Neural progenitor cell (in vitro differentiated cells): ENCODE results near the gene C16orf86. TPM values are rescaled to one million over a fixed set of nuclear protein-coding genes. Genes with fewer than 3 reads are reported as not detected.
"Not testable (repeated sequence)": the region's sequence is repeated elsewhere in the genome, so short reads cannot be mapped to it uniquely, and the experiment has no call there.

ENCODE experiments used
- DNase-seq: peaks from one replicate; pipeline ENCODE4 v3.0.0-alpha.2; 2016; ENCODE audit warnings: low spot score
- H2AFZ ChIP-seq: fragments of 200-600 bp; sonication (generic); replicated peaks from 2 replicates; pipeline ENCODE4 v1.6.1; 2016; ENCODE audit warnings: antibody characterized with exemption
- H3F3A ChIP-seq: fragments of 200-600 bp; sonication (generic); 2 replicates; pipeline ENCODE4 v1.6.1; 2016; ENCODE audit warnings: antibody characterized with exemption, low read depth
- H3K27ac ChIP-seq: fragments of 200-600 bp; sonication (generic); 2 replicates; pipeline ENCODE4 v1.5.1; 2016; ENCODE audit warnings: mild to moderate bottlenecking
- H3K27me3 ChIP-seq: fragments of 200-600 bp; sonication (generic); 2 replicates; pipeline ENCODE4 v1.6.1; 2016; ENCODE audit warnings: mild to moderate bottlenecking, moderate library complexity
- H3K36me3 ChIP-seq: fragments of 200-600 bp; sonication (generic); 2 replicates; pipeline ENCODE4 v1.5.1; 2016
- H3K4me1 ChIP-seq: fragments of 200-600 bp; sonication (generic); 2 replicates; pipeline ENCODE4 v1.6.1; 2016; ENCODE audit warnings: mixed run types
- H3K4me2 ChIP-seq: fragments of 200-600 bp; sonication (generic); 2 replicates; pipeline ENCODE4 v1.6.1; 2016
- H3K4me3 ChIP-seq: fragments of 200-600 bp; sonication (generic); 2 replicates; pipeline ENCODE4 v1.5.1; 2016
- H3K79me2 ChIP-seq: fragments of 200-600 bp; sonication (generic); 2 replicates; pipeline ENCODE4 v1.6.1; 2016; ENCODE audit warnings: low read depth
- H3K9ac ChIP-seq: fragments of 200-600 bp; sonication (generic); 2 replicates; pipeline ENCODE4 v1.6.1; 2016
- H3K9me3 ChIP-seq: fragments of 200-600 bp; sonication (generic); 2 replicates; pipeline ENCODE4 v1.5.1; 2016; ENCODE audit warnings: low read depth
- H4K20me1 ChIP-seq: fragments of 200-600 bp; sonication (generic); 2 replicates; pipeline ENCODE4 v1.6.1; 2016; ENCODE audit warnings: low read depth
- H3K27ac Mint-ChIP-seq: 3 replicates; pipeline ENCODE4 v1.8.0; 2021; ENCODE audit warnings: mixed read lengths
- H3K27me3 Mint-ChIP-seq: 2 replicates; pipeline ENCODE4 v1.8.0; 2022; ENCODE audit warnings: low read depth, mild to moderate bottlenecking, inconsistent platforms, moderate library complexity, mixed read lengths; ENCODE audit not compliant: insufficient read depth
- H3K36me3 Mint-ChIP-seq: 3 replicates; pipeline ENCODE4 v1.8.0; 2021; ENCODE audit warnings: mixed read lengths
- H3K4me1 Mint-ChIP-seq: 3 replicates; pipeline ENCODE4 v1.8.0; 2021; ENCODE audit warnings: mixed read lengths
- H3K4me3 Mint-ChIP-seq: 3 replicates; pipeline ENCODE4 v1.8.0; 2021; ENCODE audit warnings: mild to moderate bottlenecking, moderate library complexity, mixed read lengths
- H3K9me3 Mint-ChIP-seq: 3 replicates; pipeline ENCODE4 v1.8.0; 2020; ENCODE audit warnings: mixed read lengths
- CTCF ChIP-seq: fragments of 200-600 bp; sonication (generic); IDR thresholded peaks from 2 replicates; pipeline ENCODE4 v1.5.1; 2017; ENCODE audit warnings: antibody characterized with exemption, mild to moderate bottlenecking
- EZH2 ChIP-seq: fragments of 200-600 bp; sonication (generic); IDR thresholded peaks from 2 replicates; pipeline ENCODE4 v1.6.1; 2017; ENCODE audit warnings: antibody characterized with exemption, mild to moderate bottlenecking, moderate library complexity
- EZH2phosphoT487 ChIP-seq: fragments of 200-600 bp; sonication (generic); IDR thresholded peaks from 2 replicates; pipeline ENCODE4 v1.6.1; 2017; ENCODE audit warnings: antibody characterized with exemption
- total RNA-seq: library from RNA; depleted of rRNA; stranded (reverse); fragments of >200 nt; gene quantifications from 2 replicates; pipeline ENCODE4 v1.2.3, GENCODE V29; 2015; ENCODE audit warnings: low replicate concordance

The C16orf86 gene
- total RNA-seq, 1 donor from 2014 or later, result 0.24 TPM

DNA sequence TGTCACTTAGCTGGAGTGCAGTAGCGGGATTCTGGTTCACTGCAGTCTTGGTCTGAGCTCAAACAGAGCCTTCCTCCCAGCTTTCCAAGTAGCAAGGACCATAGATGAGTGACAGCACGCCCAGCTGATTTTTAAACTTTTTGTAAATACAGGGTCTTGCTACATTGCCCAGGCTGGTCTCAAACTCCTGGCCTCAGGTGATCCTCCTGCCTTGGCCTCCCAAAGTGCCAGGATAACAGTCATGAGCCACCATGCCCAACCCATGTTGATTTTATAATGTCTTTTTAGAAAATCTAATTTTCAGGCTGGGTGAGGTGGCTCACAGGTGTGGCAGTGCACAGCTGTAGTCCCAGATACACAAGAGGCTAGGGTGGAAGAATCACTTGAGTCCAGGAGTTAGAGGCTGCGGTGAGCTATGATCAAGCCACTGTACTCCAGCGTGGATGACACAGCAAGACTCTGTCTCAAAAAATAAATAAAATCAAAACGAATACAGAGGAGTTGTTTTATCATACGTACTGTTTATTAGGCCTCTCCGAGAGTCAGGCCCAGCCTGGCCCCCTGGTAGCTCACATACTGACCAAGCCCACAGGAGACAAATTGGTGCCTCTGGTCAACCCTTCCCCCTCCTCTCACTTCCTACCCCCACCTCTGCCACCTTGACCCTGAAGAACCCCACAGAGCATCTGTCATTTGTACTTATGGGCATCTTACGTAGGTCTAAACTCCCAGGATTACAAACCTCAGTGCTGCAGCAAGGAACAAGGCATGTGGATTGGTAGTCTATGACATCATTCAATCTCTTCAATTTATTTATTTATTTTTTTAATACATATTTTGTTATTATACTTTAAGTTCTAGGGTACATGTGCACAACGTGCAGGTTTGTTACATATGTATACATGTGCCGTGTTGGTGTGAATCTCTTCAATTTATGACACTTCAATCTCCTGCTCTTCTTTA lies 13.6 kb downstream of the C16orf86 start:
- Histone ChIP-seq H3K4me3 (no peak overlapping the region), H3K9ac (no peak overlapping the region), H3K4me1 (no peaks in the 10 kb centered on the region), H3K27me3 (no peaks in the 10 kb centered on the region), H3K9me3 (no peaks in the 10 kb centered on the region), H3K27ac (no peak overlapping the region), H3K4me2 (no peak overlapping the region), H3K79me2 (no peaks in the 10 kb centered on the region), H4K20me1 (no peaks in the 10 kb centered on the region), H2AFZ (no peak overlapping the region), H3F3A (no peaks in the 10 kb centered on the region), H3K36me3 (no peaks in the 10 kb centered on the region)
- H3K4me1 Mint-ChIP-seq, result no peaks in the 10 kb centered on the region
- DNase-seq, result no peak
- H3K4me3 Mint-ChIP-seq, result no peak overlapping the region
- no peaks in the 10 kb centered on the region for H3K9me3 Mint-ChIP-seq
- peaks cover 6% of the 10 kb centered on the region for H3K36me3 Mint-ChIP-seq
- no peak overlapping the region for H3K27ac Mint-ChIP-seq
- TF ChIP-seq EZH2phosphoT487 (no peak), CTCF (no peak), EZH2 (no peak)
- H3K27me3 Mint-ChIP-seq, result peaks cover 4% of the 10 kb centered on the region

DNA sequence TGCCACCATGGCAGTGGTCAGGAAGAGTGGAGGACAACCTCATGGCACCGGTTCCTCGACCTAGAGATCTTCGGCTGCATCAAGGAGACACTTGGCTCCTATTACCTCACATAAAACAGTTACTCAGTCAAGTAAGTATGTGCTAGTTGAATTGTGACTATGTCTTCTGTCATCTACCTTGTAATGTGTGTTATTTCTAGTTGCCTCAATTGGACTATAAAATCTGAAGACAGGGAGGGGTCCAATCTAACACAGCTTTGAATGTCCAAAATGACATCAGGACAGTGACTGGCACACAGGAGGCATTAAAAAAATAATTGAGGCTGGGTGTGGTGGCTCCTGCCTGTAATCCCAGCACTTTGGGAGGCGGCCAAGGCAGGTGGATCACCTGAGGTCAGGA lies 17.2 kb downstream of the C16orf86 start:
- TF ChIP-seq EZH2phosphoT487 (no peak), EZH2 (no peak), CTCF (no peak)
- Mint-ChIP-seq H3K9me3 (no peaks in the 10 kb centered on the region), H3K27ac (no peak overlapping the region), H3K27me3 (peaks cover under 1% of the 10 kb centered on the region), H3K4me1 (no peaks in the 10 kb centered on the region), H3K36me3 (peaks cover 10% of the 10 kb centered on the region), H3K4me3 (no peak overlapping the region)
- no peaks in the 10 kb centered on the region for H3K4me1 ChIP-seq
- no peaks in the 10 kb centered on the region for H3K27me3 ChIP-seq
- H4K20me1 ChIP-seq, result no peaks in the 10 kb centered on the region
- H3K27ac ChIP-seq, result no peak overlapping the region
- H3K9me3 ChIP-seq, result no peaks in the 10 kb centered on the region
- H3K9ac ChIP-seq, result no peak overlapping the region
- H3F3A ChIP-seq, result no peaks in the 10 kb centered on the region
- no peak overlapping the region for H2AFZ ChIP-seq
- H3K4me3 ChIP-seq, result no peak overlapping the region
- no peaks in the 10 kb centered on the region for H3K36me3 ChIP-seq
- H3K4me2 ChIP-seq, result no peak overlapping the region
- H3K79me2 ChIP-seq, result no peaks in the 10 kb centered on the region
- DNase-seq, result no peak

DNA sequence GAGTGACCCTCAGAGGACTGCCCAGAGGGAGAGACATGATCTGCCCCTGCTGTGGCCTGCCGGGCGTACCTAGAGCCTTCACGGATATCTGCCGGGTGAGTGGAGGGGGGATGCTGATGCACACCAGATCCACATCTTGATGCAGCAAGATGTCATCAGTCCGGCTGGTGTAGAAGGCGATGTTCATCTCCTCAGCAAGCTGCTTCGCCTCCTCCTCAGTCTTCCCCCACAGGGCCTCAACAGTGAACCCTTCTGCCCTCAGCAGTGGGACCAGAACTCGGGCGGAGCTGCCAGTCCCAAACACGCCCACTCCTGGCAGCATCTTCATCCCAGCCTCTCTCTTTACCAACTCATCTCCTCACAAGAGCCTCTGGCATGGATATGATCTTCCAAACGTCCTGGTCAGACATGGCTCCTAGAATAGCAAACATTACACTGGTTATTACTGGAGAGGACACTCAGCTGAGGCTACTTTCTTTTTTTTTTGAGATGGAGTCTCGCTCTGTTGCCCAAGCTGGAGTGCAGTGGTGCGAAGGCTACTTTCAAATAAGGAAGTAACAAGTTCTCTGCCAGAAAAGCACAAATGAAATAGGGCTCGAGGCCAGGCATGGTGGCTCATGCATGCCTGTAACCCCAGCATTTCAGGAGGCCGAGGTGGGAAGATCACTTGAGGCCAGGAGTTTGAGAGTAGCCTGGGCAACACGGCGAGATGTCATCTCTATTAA lies 18.9 kb downstream of the C16orf86 start:
- H3K4me3 ChIP-seq, result no peak overlapping the region
- H4K20me1 ChIP-seq, result no peaks in the 10 kb centered on the region
- H2AFZ ChIP-seq, result no peak overlapping the region
- no peak overlapping the region for H3K9ac ChIP-seq
- Mint-ChIP-seq H3K27ac (peak overlapping the region; percentile 21), H3K4me3 (no peak overlapping the region), H3K9me3 (no peaks in the 10 kb centered on the region), H3K36me3 (peaks cover 15% of the 10 kb centered on the region), H3K27me3 (no peaks in the 10 kb centered on the region), H3K4me1 (no peaks in the 10 kb centered on the region)
- no peaks in the 10 kb centered on the region for H3K79me2 ChIP-seq
- no peaks in the 10 kb centered on the region for H3F3A ChIP-seq
- no peak for DNase-seq
- no peaks in the 10 kb centered on the region for H3K4me1 ChIP-seq
- no peak for TF ChIP-seq CTCF
- no peak for TF ChIP-seq EZH2phosphoT487
- no peak for TF ChIP-seq EZH2
- no peaks in the 10 kb centered on the region for H3K36me3 ChIP-seq
- no peaks in the 10 kb centered on the region for H3K27me3 ChIP-seq
- no peak overlapping the region for H3K27ac ChIP-seq
- no peaks in the 10 kb centered on the region for H3K9me3 ChIP-seq
- H3K4me2 ChIP-seq, result no peak overlapping the region

DNA sequence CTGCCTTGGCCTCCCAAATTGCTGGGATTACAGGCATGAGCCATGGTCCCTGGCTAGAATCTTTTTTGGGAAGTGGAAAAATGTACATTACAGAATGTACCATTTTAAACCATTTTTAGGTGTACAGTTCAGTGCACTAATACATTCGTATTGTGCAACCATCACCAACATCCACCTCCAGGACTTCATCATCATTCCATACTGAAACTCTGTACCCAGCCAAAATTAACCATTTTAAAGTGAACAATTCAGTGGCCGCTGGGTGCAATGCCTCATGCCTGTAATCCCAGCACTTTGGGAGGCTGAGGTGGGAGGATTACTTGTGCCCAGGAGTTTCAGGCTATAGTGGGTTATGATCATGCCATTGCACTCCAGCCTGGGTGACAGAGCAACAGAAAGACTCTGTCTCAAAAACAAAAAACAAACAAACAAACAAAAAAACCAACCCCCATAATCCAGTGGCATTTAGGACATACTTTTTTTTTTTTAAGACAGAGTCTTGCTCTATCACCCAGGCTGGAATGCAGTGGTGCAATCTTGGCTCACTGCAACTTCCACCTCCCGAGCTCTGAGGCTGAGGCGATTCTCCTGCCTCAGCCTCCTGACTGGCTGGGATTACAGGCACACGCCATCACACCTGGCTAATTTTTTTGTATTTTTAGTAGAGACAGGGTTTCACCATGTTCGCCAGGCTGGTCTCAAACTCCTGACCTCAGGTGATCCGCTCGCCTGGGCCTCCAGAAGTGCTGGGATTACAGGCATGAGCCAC lies 27.1 kb downstream of the C16orf86 start:
- H2AFZ ChIP-seq, H3K4me1 ChIP-seq, H3K4me3 Mint-ChIP-seq, H4K20me1 ChIP-seq, H3K9me3 ChIP-seq, H3K9me3 Mint-ChIP-seq, H3K27me3 Mint-ChIP-seq, DNase-seq, H3K27ac ChIP-seq, H3K79me2 ChIP-seq, H3K36me3 ChIP-seq, H3K27ac Mint-ChIP-seq, H3K4me1 Mint-ChIP-seq, H3F3A ChIP-seq, H3K4me2 ChIP-seq, H3K9ac ChIP-seq, H3K4me3 ChIP-seq, H3K27me3 ChIP-seq: not testable (repeated sequence)
- H3K36me3 Mint-ChIP-seq, result peaks cover 15% of the 10 kb centered on the region
